Raji (cell line): ENCODE measurements around the gene DGAT2.

ENCODE experiments used
- POLR2A ChIP-seq: IDR thresholded peaks from 2 replicates; pipeline ENCODE4 v1.6.1; 2011; ENCODE audit warnings: low read depth, low read length, control low read depth; ENCODE audit not compliant: insufficient read depth

Gene DGAT2

GRCh38 chr11:75768112-75768908, at the start of gene DGAT2:
DGAT2 (plus strand) TSS chr11:75768778; CDS start chr11:75768992, 214 bp downstream.
- peak; percentile 80 for TF ChIP-seq POLR2A

- TF ChIP-seq POLR2A, result no peak
Observed at GRCh38 chr11:75719340-75720239, 49.0 kb upstream of the DGAT2 start.

- no peak for TF ChIP-seq POLR2A
Observed at GRCh38 chr11:75720639-75721038, 47.9 kb upstream of the DGAT2 start.

GRCh38 chr11:75721852-75722668, 46.5 kb upstream of the DGAT2 start:
- TF ChIP-seq POLR2A, result no peak

GRCh38 chr11:75722669-75723042, 45.9 kb upstream of the DGAT2 start:
- TF ChIP-seq POLR2A, result no peak

GRCh38 chr11:75725547-75726320, 42.8 kb upstream of the DGAT2 start:
- TF ChIP-seq POLR2A, result no peak

GRCh38 chr11:75728992-75729391, 39.6 kb upstream of the DGAT2 start:
- no peak for TF ChIP-seq POLR2A

GRCh38 chr11:75731095-75731494, 37.5 kb upstream of the DGAT2 start:
- TF ChIP-seq POLR2A, result no peak

GRCh38 chr11:75733071-75733430, 35.5 kb upstream of the DGAT2 start:
- TF ChIP-seq POLR2A, result no peak

- no peak for TF ChIP-seq POLR2A
Observed at GRCh38 chr11:75733431-75734107, 35.0 kb upstream of the DGAT2 start.

- no peak for TF ChIP-seq POLR2A
Observed at GRCh38 chr11:75734491-75735180, 33.9 kb upstream of the DGAT2 start.

- no peak for TF ChIP-seq POLR2A
Observed at GRCh38 chr11:75735181-75735845, 33.3 kb upstream of the DGAT2 start.

GRCh38 chr11:75737314-75737713, 31.3 kb upstream of the DGAT2 start:
- TF ChIP-seq POLR2A, result no peak
